OCI-LY1 (cell line): Measurements from ENCODE around the gene CD200.

Source experiments
- CTCF ChIP-seq: fragments of 200-600 bp; sonication (generic), shearing (Covaris generic); IDR thresholded peaks from 2 replicates; pipeline ENCODE4 v1.5.1; 2017; ENCODE audit warnings: mild to moderate bottlenecking, antibody characterized with exemption, low read length, moderate library complexity, mixed read lengths
- EZH2 ChIP-seq: fragments of 200-600 bp; sonication (generic), shearing (Covaris generic); IDR thresholded peaks from 2 replicates; pipeline ENCODE4 v1.8.0; 2017; ENCODE audit warnings: borderline replicate concordance, mixed run types, mild to moderate bottlenecking, antibody characterized with exemption, low read length, moderate library complexity, mixed read lengths

GRCh38 chr3:112331851-112332250, 1.1 kb upstream of the CD200 start:
- TF ChIP-seq EZH2 (no peak), CTCF (no peak)
